Stimulated activated CD8-positive, alpha-beta memory T cell treated with anti-CD3 and anti-CD28 coated beads, Interleukin-4, amount 100 ng/mL, for 48 hours (primary cell): Measurements from ENCODE around the gene IPMK.
"Not testable (repeated sequence)": the region's sequence is repeated elsewhere in the genome, so short reads cannot be mapped to it uniquely, and the experiment has no call there.

ENCODE experiments used
- DNase-seq: peaks from one replicate; pipeline ENCODE4 v3.0.0-alpha.2; 2020

Gene IPMK

GRCh38 chr10:58266826-58267712 is 625 bp downstream of the IPMK start:
- peak; percentile 54 for DNase-seq

- no peak for DNase-seq
These were observed 1.5 kb downstream of the IPMK start for GRCh38 chr10:58266003-58266825.

DNA sequence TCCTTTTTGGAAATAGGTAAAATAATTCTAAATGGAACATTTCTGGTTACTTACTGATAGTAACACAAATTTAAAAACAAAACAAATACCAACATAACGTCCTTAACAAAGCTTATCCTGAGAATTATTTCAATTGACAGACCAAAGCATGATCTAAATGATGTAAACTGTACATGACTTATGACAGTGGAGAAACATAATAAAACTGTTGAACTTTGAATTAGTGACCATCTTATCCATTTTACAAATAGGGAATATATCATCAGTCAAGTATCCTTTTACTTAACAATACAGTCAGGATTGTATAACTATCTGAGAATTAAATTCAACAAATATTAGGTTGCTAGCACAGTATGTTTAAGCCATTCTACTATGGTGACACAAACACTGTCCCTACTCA is 2.4 kb downstream of the IPMK start:
- DNase-seq, result no peak

GRCh38 chr10:58264780-58265179 is 2.9 kb downstream of the IPMK start:
- DNase-seq, result no peak

DNA sequence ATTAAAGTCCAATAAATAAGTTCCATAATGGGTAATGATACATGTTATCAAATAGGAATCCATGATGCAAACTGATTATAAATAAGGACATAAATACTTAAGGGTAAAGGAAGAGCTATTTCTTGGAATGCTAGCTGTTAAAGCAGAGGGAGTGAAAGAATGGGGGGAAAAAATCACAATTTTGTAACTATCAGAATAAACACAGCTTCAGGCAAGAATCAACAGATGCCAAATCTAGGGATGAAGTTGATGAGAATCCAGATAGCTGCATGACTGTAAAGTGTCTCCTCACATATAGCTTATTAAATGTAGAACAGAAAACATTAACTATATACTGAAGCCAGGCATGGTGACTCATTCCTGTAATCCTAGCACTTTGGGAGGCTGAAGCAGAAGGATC is 4.9 kb downstream of the IPMK start:
- no peak for DNase-seq

DNA sequence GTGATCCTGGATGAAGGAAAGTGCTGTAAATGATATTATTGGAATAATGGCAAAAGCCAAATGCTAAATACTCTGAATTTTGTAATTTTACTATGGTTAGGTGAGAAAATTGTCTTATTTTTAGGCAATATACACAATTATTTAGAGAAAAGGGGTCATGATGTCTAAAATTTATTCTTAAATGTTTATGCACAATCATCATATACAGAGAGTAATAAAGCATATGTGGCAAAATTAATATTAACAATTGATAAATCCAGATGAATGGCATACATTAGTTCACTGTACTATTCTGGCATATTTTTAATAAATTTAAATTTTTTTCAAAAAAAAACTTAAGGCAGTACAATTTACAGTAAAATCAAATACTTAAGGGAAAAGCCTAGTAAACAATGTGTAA is 7.4 kb downstream of the IPMK start:
- no peak for DNase-seq

GRCh38 chr10:58258977-58259692 is 8.6 kb downstream of the IPMK start:
- no peak for DNase-seq

DNA sequence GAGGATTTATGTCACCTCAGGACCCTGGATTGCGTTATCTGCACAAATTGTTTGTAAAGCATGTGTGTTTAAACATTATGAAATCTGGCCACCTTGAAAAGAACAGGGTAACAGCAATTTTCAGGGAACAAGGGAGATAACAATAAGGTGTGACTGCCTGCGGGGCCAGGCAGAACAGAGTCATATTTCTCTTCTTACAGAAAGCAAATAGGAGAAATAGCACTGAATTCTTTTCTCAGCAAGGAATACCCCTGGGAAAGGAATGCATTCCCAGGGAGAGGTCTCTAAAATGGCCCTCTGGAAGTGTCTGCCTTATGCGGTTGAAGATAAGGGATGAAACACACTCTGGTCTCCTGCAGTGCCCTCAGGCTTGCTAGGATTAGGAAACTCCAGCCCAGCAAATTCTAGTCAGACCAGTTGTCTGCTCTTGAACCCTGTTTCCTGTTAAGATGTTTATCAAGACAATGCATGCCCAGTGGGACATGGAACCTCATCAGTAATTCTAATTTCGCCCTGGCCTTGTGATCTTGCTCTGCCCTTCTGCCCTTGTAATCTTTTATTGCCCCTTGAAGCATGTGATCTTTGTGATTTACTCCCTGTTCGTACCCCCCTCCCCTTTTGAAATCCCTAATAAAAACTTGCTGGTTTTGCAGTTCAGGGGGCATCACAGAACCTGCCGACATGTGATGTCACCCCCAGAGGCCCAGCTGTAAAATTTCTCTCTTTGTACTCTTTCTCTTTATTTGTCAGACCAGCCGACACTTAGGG is 11.5 kb downstream of the IPMK start:
- not testable (repeated sequence) for DNase-seq

GRCh38 chr10:58254644-58255043 is 13.1 kb downstream of the IPMK start:
- DNase-seq, result no peak

- DNase-seq, result no peak
These were observed 14.5 kb downstream of the IPMK start for GRCh38 chr10:58253184-58253583.

DNA sequence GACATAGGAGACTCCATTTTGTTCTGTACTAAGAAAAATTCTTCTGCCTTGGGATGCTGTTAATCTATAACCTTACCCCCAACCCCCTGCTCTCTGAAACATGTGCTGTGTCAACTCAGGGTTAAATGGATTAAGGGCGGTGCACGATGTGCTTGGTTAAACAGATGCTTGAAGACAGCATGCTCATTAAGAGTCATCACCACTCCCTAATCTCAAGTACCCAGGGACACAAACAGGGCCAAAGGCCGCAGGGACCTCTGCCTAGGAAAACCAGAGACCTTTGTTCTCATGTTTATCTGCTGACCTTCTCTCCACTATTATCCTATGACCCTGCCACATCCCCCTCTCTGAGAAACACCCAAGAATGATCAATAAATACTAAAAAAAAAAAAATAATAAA is 23.0 kb downstream of the IPMK start:
- DNase-seq, result not testable (repeated sequence)

GRCh38 chr10:58244242-58244641 is 23.5 kb downstream of the IPMK start:
- not testable (repeated sequence) for DNase-seq

GRCh38 chr10:58243801-58244200 is 23.9 kb downstream of the IPMK start:
- not testable (repeated sequence) for DNase-seq

DNA sequence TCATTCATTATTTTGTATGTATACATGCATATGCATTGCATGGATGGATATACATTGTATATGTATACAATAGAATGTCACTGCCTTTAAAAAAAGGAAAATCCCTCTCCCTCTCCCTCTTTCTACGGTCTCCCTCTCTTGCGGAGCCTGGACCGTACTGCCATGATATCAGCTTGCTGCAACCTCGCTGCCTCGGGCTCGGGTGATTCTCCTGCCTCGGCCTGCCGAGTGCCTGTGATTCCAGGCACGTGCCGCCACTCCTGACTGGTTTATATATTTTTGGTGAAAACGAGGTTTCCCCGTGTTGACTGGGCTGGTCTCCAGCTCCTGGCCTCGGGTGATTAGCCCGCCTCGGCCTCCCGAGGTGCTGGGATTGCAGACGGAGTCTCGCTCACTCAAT is 24.4 kb downstream of the IPMK start:
- DNase-seq, result no peak

DNA sequence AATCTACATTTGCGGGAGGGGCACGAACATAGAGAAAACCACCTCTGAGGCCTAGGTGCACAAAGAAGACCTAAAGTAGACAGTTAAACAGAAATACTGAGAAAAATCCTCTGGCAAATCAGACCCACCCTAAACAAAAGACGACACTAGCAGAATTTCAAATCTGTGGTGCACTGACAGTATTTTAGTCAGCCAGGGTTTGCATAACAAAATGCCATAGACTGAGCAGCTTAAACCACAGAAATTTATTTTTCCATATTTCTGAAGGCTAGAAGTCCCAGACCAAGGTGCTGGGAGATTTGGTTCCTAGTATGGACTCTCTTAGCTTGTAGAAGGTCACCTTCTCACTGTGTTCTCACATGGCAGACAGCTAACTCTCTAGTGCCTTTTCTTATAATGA is 26.3 kb downstream of the IPMK start:
- DNase-seq, result no peak

GRCh38 chr10:58240531-58240930 is 27.2 kb downstream of the IPMK start:
- DNase-seq, result no peak

GRCh38 chr10:58239561-58240169 is 28.0 kb downstream of the IPMK start:
- no peak for DNase-seq

- no peak for DNase-seq
These were observed 30.5 kb downstream of the IPMK start for GRCh38 chr10:58237014-58237834.

- not testable (repeated sequence) for DNase-seq
These were observed 37.8 kb downstream of the IPMK start for GRCh38 chr10:58229856-58230255.

DNA sequence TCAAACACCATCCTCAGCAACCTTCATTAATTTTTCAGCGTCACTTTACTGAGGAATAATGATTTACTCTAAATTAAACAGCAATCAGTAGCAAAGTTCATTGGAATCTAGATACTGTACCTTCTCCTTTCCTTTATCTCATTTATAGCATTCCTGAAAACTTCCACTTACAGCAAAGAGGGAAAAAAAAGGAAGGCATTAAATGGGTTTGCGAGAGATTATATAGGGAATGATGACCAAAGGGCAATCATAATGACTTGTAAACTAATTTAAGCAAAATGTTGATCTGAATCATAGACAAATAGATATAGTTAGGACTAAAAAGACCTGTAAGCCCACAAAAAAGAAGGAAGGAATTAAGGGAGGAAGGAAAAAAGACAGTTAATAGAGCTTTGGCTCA is 42.0 kb downstream of the IPMK start:
- DNase-seq, result no peak

DNA sequence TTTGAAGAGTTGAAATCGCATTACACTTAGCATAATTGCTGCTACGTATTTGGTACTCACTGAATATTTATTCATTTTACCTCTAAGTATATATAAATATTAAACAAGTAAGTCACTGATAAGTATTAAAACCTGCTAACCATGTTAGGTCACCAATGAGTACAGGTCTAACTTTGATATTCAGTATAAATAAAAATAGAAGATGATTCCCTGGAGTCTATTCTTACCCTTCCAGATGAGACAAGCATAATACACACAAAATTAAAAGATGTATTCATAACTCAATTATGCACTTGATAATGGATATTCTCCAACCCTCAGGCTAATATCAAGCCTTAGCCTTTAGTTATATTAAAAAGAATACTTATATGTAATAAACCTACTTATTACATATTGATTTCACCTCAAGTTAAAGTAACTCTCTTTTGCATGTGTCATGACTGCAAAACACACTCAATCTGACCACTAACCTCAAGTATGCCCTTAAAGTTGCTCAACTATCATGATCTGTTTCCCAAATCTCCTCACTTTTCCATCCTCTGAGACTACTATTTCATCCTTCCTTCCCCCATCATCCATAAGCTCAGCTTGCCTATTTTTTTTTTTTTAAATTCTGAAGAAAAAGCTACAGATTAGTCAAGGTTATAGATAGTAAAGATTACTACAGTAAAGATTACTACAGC is 46.8 kb downstream of the IPMK start:
- no peak for DNase-seq
